CD4-positive, alpha-beta T cell treated with Interleukin-15 for 1 hour (primary cell): ENCODE measurements around the gene RALGAPB.
"Not testable (repeated sequence)": the region's sequence is repeated elsewhere in the genome, so short reads cannot be mapped to it uniquely, and the experiment has no call there.

Experiments
- DNase-seq: peaks from one replicate; pipeline ENCODE4 v3.0.0-alpha.2; 2020

Gene RALGAPB

GRCh38 chr20:38589967-38590675, 117.5 kb downstream of the RALGAPB start:
- no peak for DNase-seq

- DNase-seq: no peak
Measured at GRCh38 chr20:38590676-38591473, 118.2 kb downstream of the RALGAPB start.

- DNase-seq: no peak
Measured at GRCh38 chr20:38591474-38592410, 119.1 kb downstream of the RALGAPB start.

GRCh38 chr20:38592411-38592790, 119.8 kb downstream of the RALGAPB start:
- DNase-seq: not testable (repeated sequence)

GRCh38 chr20:38594281-38594680, 121.6 kb downstream of the RALGAPB start:
- not testable (repeated sequence) for DNase-seq

- not testable (repeated sequence) for DNase-seq
Measured at GRCh38 chr20:38595886-38596285, 123.2 kb downstream of the RALGAPB start.

- no peak for DNase-seq
Measured at GRCh38 chr20:38599410-38599882, 126.8 kb downstream of the RALGAPB start.

- no peak for DNase-seq
Measured at GRCh38 chr20:38600057-38600456, 127.4 kb downstream of the RALGAPB start.

- DNase-seq: no peak
Measured at GRCh38 chr20:38601216-38602184, 128.9 kb downstream of the RALGAPB start, which contains the start of gene ARHGAP40. Gene ARHGAP40, plus strand, starts transcription at chr20:38601809.

- DNase-seq: no peak
Measured at GRCh38 chr20:38602185-38602581, 129.5 kb downstream of the RALGAPB start.

GRCh38 chr20:38603286-38603685, 130.6 kb downstream of the RALGAPB start:
- DNase-seq: no peak

- DNase-seq: no peak
Measured at GRCh38 chr20:38604873-38605303, 132.2 kb downstream of the RALGAPB start.

- no peak for DNase-seq
Measured at GRCh38 chr20:38607351-38607750, 134.7 kb downstream of the RALGAPB start.

- DNase-seq: no peak
Measured at GRCh38 chr20:38608188-38608587, 135.5 kb downstream of the RALGAPB start.

- no peak for DNase-seq
Measured at GRCh38 chr20:38609815-38610214, 137.2 kb downstream of the RALGAPB start.

- DNase-seq: no peak
Measured at GRCh38 chr20:38610521-38610920, 137.9 kb downstream of the RALGAPB start.

- no peak for DNase-seq
Measured at GRCh38 chr20:38612751-38613515, 140.3 kb downstream of the RALGAPB start.

GRCh38 chr20:38615283-38615682, 142.6 kb downstream of the RALGAPB start:
- DNase-seq: no peak

GRCh38 chr20:38616457-38616856, 143.8 kb downstream of the RALGAPB start:
- no peak for DNase-seq

- no peak for DNase-seq
Measured at GRCh38 chr20:38617011-38617829, 144.6 kb downstream of the RALGAPB start.
